Subcutaneous abdominal adipose tissue (tissue), 5 donors: ENCODE measurements around the gene RYR1.
"Not testable (repeated sequence)": the region's sequence is repeated elsewhere in the genome, so short reads cannot be mapped to it uniquely, and the experiment has no call there.

ENCODE experiments used
- H3K27ac ChIP-seq: one replicate; pipeline ENCODE4 v1.7.0; 2013; ENCODE audit warnings: low read depth, mild to moderate bottlenecking, inconsistent platforms, low read length, moderate library complexity
- H3K27me3 ChIP-seq, 5 donors: one replicate each; pipeline ENCODE4 v1.7.0; 2013; ENCODE audit warnings: low read length in 5 of 5, inconsistent platforms in 1 of 5; ENCODE audit not compliant: control insufficient read depth in 5 of 5, insufficient read depth in 4 of 5
- H3K36me3 ChIP-seq, 5 donors: one replicate each; pipeline ENCODE4 v1.7.0; 2013; ENCODE audit warnings: low read length in 5 of 5; ENCODE audit not compliant: control insufficient read depth in 5 of 5, insufficient read depth in 5 of 5
- H3K4me1 ChIP-seq, 5 donors: one replicate each; pipeline ENCODE4 v1.7.0; 2013; ENCODE audit warnings: low read length in 5 of 5, mild to moderate bottlenecking in 3 of 5, moderate library complexity in 1 of 5; ENCODE audit not compliant: control insufficient read depth in 5 of 5, insufficient read depth in 5 of 5
- H3K4me3 ChIP-seq, 5 donors: one replicate each; pipeline ENCODE4 v1.7.0; 2013; ENCODE audit warnings: low read length in 5 of 5, low read depth in 1 of 5
- H3K9ac ChIP-seq, 5 donors: one replicate each; pipeline ENCODE4 v1.7.0; 2013; ENCODE audit warnings: low read length in 5 of 5, mild to moderate bottlenecking in 4 of 5, moderate library complexity in 3 of 5
- H3K9me3 ChIP-seq, 5 donors: one replicate each; pipeline ENCODE4 v1.7.0; 2013; ENCODE audit warnings: low read length in 5 of 5; ENCODE audit not compliant: control insufficient read depth in 5 of 5
- donor health status: healthy.
- donor health status: healthy.
- donor health status: healthy.
- donor health status: healthy.
- donor health status: healthy.

Gene RYR1

GRCh38 chr19:38411041-38411712, 22.3 kb upstream of the RYR1 start:
- peaks cover 0 to 36% (median 8%) of the 10 kb centered on the region in 5 donors for H3K36me3 ChIP-seq
- H3K9ac ChIP-seq = no peak overlapping the region
- no peak overlapping the region for H3K4me3 ChIP-seq
- H3K27me3 ChIP-seq = peaks cover 0 to 5% (median 0%) of the 10 kb centered on the region in 5 donors
- no peaks in the 10 kb centered on the region for H3K4me1 ChIP-seq
- no peaks in the 10 kb centered on the region for H3K9me3 ChIP-seq
- H3K27ac ChIP-seq = no peak overlapping the region

- peaks cover 0 to 29% (median 3%) of the 10 kb centered on the region in 5 donors for H3K36me3 ChIP-seq
- H3K4me1 ChIP-seq, H3K27me3 ChIP-seq, H3K27ac ChIP-seq, H3K9ac ChIP-seq, H3K4me3 ChIP-seq, H3K9me3 ChIP-seq: not testable (repeated sequence)
Observed at GRCh38 chr19:38411898-38412297, 21.6 kb upstream of the RYR1 start.

DNA sequence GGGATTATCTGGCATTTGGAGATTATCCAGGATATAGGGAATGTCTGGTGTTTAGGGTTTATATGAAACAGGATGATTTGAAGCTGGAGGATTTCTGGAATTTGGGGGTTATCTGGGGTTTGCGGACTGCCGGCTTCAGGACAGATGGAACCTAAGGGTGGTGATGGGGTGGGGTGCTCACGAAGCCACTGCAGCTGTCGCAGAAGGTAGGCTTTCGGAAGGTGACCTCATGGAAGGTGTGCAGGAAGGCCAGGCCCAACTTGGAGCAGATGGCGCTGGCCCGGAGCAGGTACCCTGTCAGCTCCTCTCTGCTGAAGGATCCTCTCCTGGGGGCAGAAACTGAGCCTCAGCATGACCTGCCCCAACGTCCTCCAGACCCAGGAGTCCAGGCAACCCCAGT, 21.0 kb upstream of the RYR1 start:
- peaks cover 0 to 12% (median 5%) of the 10 kb centered on the region in 5 donors for H3K27me3 ChIP-seq
- no peak overlapping the region for H3K27ac ChIP-seq
- H3K36me3 ChIP-seq = peaks cover 0 to 24% (median 0%) of the 10 kb centered on the region in 5 donors
- H3K9ac ChIP-seq = no peak overlapping the region
- no peaks in the 10 kb centered on the region for H3K9me3 ChIP-seq
- no peak overlapping the region for H3K4me3 ChIP-seq
- peaks cover 0 to 4% (median 2%) of the 10 kb centered on the region in 5 donors for H3K4me1 ChIP-seq

- H3K27me3 ChIP-seq = peaks cover 0 to 13% (median 5%) of the 10 kb centered on the region in 5 donors
- H3K4me3 ChIP-seq = no peak overlapping the region
- no peak overlapping the region for H3K9ac ChIP-seq
- no peak overlapping the region for H3K27ac ChIP-seq
- no peaks in the 10 kb centered on the region for H3K9me3 ChIP-seq
- H3K4me1 ChIP-seq = peaks cover 4 to 9% (median 7%) of the 10 kb centered on the region in 5 donors
- H3K36me3 ChIP-seq = peaks cover 0 to 24% (median 0%) of the 10 kb centered on the region in 5 donors
Observed at GRCh38 chr19:38412961-38413360, 20.5 kb upstream of the RYR1 start.

- no peak overlapping the region for H3K4me3 ChIP-seq
- no peak overlapping the region for H3K9ac ChIP-seq
- H3K4me1 ChIP-seq = peaks cover 4 to 14% (median 11%) of the 10 kb centered on the region in 5 donors
- no peaks in the 10 kb centered on the region for H3K9me3 ChIP-seq
- no peak overlapping the region for H3K27ac ChIP-seq
- peaks cover 0 to 16% (median 9%) of the 10 kb centered on the region in 5 donors for H3K27me3 ChIP-seq
- H3K36me3 ChIP-seq = peaks cover 0 to 24% (median 0%) of the 10 kb centered on the region in 5 donors
Observed at GRCh38 chr19:38413416-38413815, 20.1 kb upstream of the RYR1 start.

- Histone ChIP-seq H3K9ac (peak overlapping the region in 1 of 5 donors; percentile 54), H3K4me1 (peaks cover 4 to 15% (median 12%) of the 10 kb centered on the region in 5 donors), H3K27ac (no peak overlapping the region), H3K4me3 (peak overlapping the region in 1 of 5 donors; percentile 22), H3K27me3 (peaks cover 0 to 31% (median 19%) of the 10 kb centered on the region in 5 donors), H3K9me3 (no peaks in the 10 kb centered on the region), H3K36me3 (peaks cover 0 to 16% (median 0%) of the 10 kb centered on the region in 5 donors)
Observed at GRCh38 chr19:38417146-38417543, 16.3 kb upstream of the RYR1 start.

DNA sequence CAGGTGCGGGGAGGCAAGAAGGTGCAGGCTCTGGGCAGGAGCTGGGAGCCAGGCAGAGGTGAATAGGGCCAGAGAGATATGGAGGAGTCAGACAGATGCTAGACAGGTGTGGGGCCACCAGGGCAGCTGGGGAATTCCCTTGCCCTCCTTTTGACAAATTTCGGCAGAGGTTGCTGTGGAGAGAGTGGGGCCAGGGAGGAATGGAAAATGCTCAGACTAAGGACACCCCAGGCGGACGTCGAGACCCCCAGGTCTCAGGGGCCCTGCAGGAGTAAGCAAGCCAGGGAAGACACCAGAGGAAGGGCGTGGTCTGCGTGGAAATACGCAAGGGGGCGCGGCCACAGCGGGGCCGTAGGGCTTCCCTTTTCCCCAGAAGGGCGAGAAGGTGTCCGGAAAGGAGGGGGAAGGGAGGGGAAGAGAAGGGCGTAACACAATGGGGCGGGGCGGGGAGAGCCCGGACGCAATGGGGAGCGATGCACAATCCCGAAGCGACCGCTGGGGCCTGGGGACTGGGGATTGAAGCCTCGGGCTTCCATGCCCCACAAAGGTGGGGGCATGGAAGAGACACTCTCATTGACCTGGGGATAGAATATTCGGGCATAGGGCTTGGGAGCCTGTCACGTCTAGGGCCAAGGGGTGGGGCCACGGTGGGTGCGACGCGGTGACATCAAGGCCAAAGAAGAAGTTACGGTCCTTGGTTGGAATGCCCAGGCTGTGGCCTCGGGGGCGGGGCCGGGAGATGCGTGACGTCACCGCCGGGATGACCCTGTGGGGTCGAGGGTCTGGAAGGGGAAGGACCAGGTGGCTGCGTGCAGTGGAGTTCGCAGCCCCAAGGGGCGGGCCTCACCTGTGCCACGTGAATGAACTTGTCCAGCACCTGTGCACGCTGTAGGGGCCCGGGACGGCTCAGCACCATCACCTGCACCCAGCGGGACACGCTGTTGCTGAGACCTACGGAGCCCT, 15.7 kb upstream of the RYR1 start:
- Histone ChIP-seq H3K36me3 (peaks cover 0 to 11% (median 0%) of the 10 kb centered on the region in 5 donors), H3K27ac (no peak overlapping the region)

GRCh38 chr19:38420935-38421334, 12.6 kb upstream of the RYR1 start:
- H3K4me1 ChIP-seq = peaks cover 4 to 17% (median 12%) of the 10 kb centered on the region in 5 donors
- H3K27me3 ChIP-seq = peaks cover 9 to 39% (median 25%) of the 10 kb centered on the region in 5 donors
- no peak overlapping the region for H3K4me3 ChIP-seq
- no peak overlapping the region for H3K27ac ChIP-seq
- H3K9me3 ChIP-seq = no peaks in the 10 kb centered on the region
- peaks cover 0 to 11% (median 0%) of the 10 kb centered on the region in 5 donors for H3K36me3 ChIP-seq
- no peak overlapping the region for H3K9ac ChIP-seq

More for the DNA sequence above, 15.7 kb upstream of the RYR1 start:
- Histone ChIP-seq H3K9me3 (no peaks in the 10 kb centered on the region), H3K4me3 (peak overlapping the region; percentile 22 to 56 (median 52)), H3K4me1 (peaks cover 4 to 15% (median 12%) of the 10 kb centered on the region in 5 donors), H3K9ac (peak overlapping the region in 2 of 5 donors; percentile 15 to 54), H3K27me3 (peaks cover 2 to 32% (median 19%) of the 10 kb centered on the region in 5 donors)

DNA sequence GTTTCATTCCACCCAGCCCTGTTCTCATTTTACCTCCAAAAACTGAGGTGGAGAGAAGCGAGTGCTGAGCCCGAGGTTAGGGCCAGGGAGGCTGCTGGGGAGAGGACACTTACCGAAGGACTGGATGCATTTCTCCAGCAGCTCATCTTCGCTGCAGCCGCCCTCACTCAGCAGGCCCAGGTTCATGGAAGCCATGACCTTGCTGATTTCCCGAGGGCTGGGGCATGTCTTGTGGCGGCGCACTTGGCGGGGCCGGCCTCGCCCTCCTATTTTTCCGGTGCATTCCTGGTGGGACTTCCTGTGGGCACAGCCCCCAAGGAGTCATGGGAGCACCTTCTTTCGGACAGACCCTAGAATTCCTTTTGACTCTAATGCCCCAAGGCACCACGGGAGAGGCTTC, 11.6 kb upstream of the RYR1 start:
- Histone ChIP-seq H3K27ac (no peak overlapping the region), H3K27me3 (peaks cover 10 to 38% (median 25%) of the 10 kb centered on the region in 5 donors), H3K4me1 (peaks cover 4 to 17% (median 12%) of the 10 kb centered on the region in 5 donors), H3K9ac (no peak overlapping the region), H3K9me3 (no peaks in the 10 kb centered on the region), H3K4me3 (no peak overlapping the region), H3K36me3 (peaks cover 0 to 11% (median 0%) of the 10 kb centered on the region in 5 donors)
